WTC11 (cell line): ENCODE data around the gene LMTK2. TPM values are rescaled to one million over a fixed set of nuclear protein-coding genes. Genes with fewer than 3 reads are reported as not detected.

ENCODE experiments used
- ATAC-seq: fragments of 200-7000 bp; cut with Tn5 transposase; 2 replicates; pipeline ENCODE4 v1.10.0; 2021; ENCODE audit warnings: mild to moderate bottlenecking, moderate library complexity
- CTCF ChIA-PET: fragments of 300-600 bp; sonication (Branson Sonifier 250); formaldehyde crosslinking; loops from one replicate; lab custom pipeline; 2021; ENCODE audit warnings: antibody characterized with exemption; lab: Charles Lee
- POLR2A ChIA-PET: fragments of 350-600 bp; sonication (Branson Sonifier 250); formaldehyde crosslinking; loops from one replicate; lab custom pipeline; 2021; ENCODE audit warnings: antibody characterized with exemption; lab: Charles Lee
- DNase-seq: peaks from one replicate; pipeline ENCODE4 v3.0.0; 2021; ENCODE audit warnings: low spot score
- H3K27ac Mint-ChIP-seq: 2 replicates; pipeline ENCODE4 v1.8.0; 2021; ENCODE audit warnings: mixed read lengths
- H3K27me3 Mint-ChIP-seq: 2 replicates; pipeline ENCODE4 v1.8.0; 2021; ENCODE audit warnings: low read depth, mild to moderate bottlenecking, moderate library complexity, mixed read lengths
- H3K36me3 Mint-ChIP-seq: 2 replicates; pipeline ENCODE4 v1.8.0; 2021; ENCODE audit warnings: mixed read lengths
- H3K4me1 Mint-ChIP-seq: 2 replicates; pipeline ENCODE4 v1.8.0; 2022; ENCODE audit warnings: mixed read lengths
- H3K4me3 Mint-ChIP-seq: 2 replicates; pipeline ENCODE4 v1.8.0; 2021; ENCODE audit warnings: mild to moderate bottlenecking, moderate library complexity, mixed read lengths
- H3K9me3 Mint-ChIP-seq: 2 replicates; pipeline ENCODE4 v1.8.0; 2021; ENCODE audit warnings: mixed read lengths
- ATF1 ChIP-seq: sonication (generic); formaldehyde crosslinking; IDR thresholded peaks from 2 replicates; pipeline ENCODE4 v1.8.1; 2023; ENCODE audit warnings: mild to moderate bottlenecking, moderate library complexity, missing genetic modification reagents
- CBFB ChIP-seq: sonication (generic); formaldehyde crosslinking; IDR thresholded peaks from 2 replicates; pipeline ENCODE4 v1.8.1; 2022; ENCODE audit warnings: mild to moderate bottlenecking, low read depth, missing genetic modification reagents
- ELF4 ChIP-seq: sonication (generic); formaldehyde crosslinking; IDR thresholded peaks from 2 replicates; pipeline ENCODE4 v1.8.1; 2022; ENCODE audit warnings: low read depth, mild to moderate bottlenecking, moderate library complexity, missing genetic modification reagents
- ESRRA ChIP-seq: sonication (generic); formaldehyde crosslinking; IDR thresholded peaks from 2 replicates; pipeline ENCODE4 v1.8.1; 2022; ENCODE audit warnings: mild to moderate bottlenecking, missing genetic modification reagents, borderline replicate concordance
- ETV6 ChIP-seq: sonication (generic); formaldehyde crosslinking; IDR thresholded peaks from 2 replicates; pipeline ENCODE4 v1.8.1; 2022; ENCODE audit warnings: mild to moderate bottlenecking, missing genetic modification reagents
- HMGXB4 ChIP-seq: sonication (generic); formaldehyde crosslinking; IDR thresholded peaks from 2 replicates; pipeline ENCODE4 v1.8.1; 2023; ENCODE audit warnings: mild to moderate bottlenecking, moderate library complexity, missing genetic modification reagents
- JAZF1 ChIP-seq: fragments of 250-450 bp; sonication (Bioruptor Pico); IDR thresholded peaks from 2 replicates; pipeline ENCODE4 v1.9.0; 2021; ENCODE audit warnings: moderate library complexity, mild to moderate bottlenecking, inconsistent platforms
- JUN ChIP-seq: sonication (generic); formaldehyde crosslinking; IDR thresholded peaks from 2 replicates; pipeline ENCODE4 v1.8.0; 2023; ENCODE audit warnings: mild to moderate bottlenecking, missing genetic modification reagents
- MXD4 ChIP-seq: fragments of 250-450 bp; sonication (Bioruptor Pico); IDR thresholded peaks from 2 replicates; pipeline ENCODE4 v1.8.0; 2021; ENCODE audit warnings: mild to moderate bottlenecking, moderate library complexity, borderline replicate concordance
- MYBL2 ChIP-seq: sonication (generic); formaldehyde crosslinking; IDR thresholded peaks from 2 replicates; pipeline ENCODE4 v1.8.1; 2023; ENCODE audit warnings: mild to moderate bottlenecking, moderate library complexity, missing genetic modification reagents
- NR1H2 ChIP-seq: sonication (generic); formaldehyde crosslinking; IDR thresholded peaks from 2 replicates; pipeline ENCODE4 v1.9.0; 2021; ENCODE audit warnings: mild to moderate bottlenecking, moderate library complexity, missing genetic modification reagents
- OVOL2 ChIP-seq: fragments of 250-450 bp; sonication (Bioruptor Pico); IDR thresholded peaks from 2 replicates; pipeline ENCODE4 v1.9.0; 2021; ENCODE audit warnings: mild to moderate bottlenecking, borderline replicate concordance
- RORB ChIP-seq: fragments of 250-450 bp; sonication (Bioruptor Pico); IDR thresholded peaks from 2 replicates; pipeline ENCODE4 v1.9.0; 2021; ENCODE audit warnings: mild to moderate bottlenecking
- SMAD3 ChIP-seq: sonication (generic); formaldehyde crosslinking; IDR thresholded peaks from 2 replicates; pipeline ENCODE4 v1.8.0; 2022; ENCODE audit warnings: missing genetic modification reagents, mild to moderate bottlenecking, borderline replicate concordance
- TCF7 ChIP-seq: sonication (generic); formaldehyde crosslinking; IDR thresholded peaks from 2 replicates; pipeline ENCODE4 v1.8.0; 2022; ENCODE audit warnings: mild to moderate bottlenecking, low read depth, missing genetic modification reagents, moderate library complexity
- ZBTB21 ChIP-seq: sonication (generic); formaldehyde crosslinking; IDR thresholded peaks from 2 replicates; pipeline ENCODE4 v1.8.1; 2023; ENCODE audit warnings: mild to moderate bottlenecking, missing genetic modification reagents, borderline replicate concordance
- ZNF138 ChIP-seq: sonication (generic); formaldehyde crosslinking; conservative IDR thresholded peaks from 2 replicates; pipeline ENCODE4 v1.8.1; 2022; ENCODE audit warnings: mild to moderate bottlenecking, moderate library complexity, missing genetic modification reagents
- ZNF263 ChIP-seq: sonication (generic); formaldehyde crosslinking; IDR thresholded peaks from 2 replicates; pipeline ENCODE4 v1.8.1; 2022; ENCODE audit warnings: low read depth, mild to moderate bottlenecking, moderate library complexity, missing genetic modification reagents
- ZNF317 ChIP-seq: sonication (generic); formaldehyde crosslinking; IDR thresholded peaks from 2 replicates; pipeline ENCODE4 v1.8.1; 2023; ENCODE audit warnings: low read depth, mild to moderate bottlenecking, moderate library complexity, missing genetic modification reagents, borderline replicate concordance
- ZNF423 ChIP-seq: fragments of 250-450 bp; sonication (Bioruptor Pico); IDR thresholded peaks from 2 replicates; pipeline ENCODE4 v2.1.2; 2022; ENCODE audit warnings: mild to moderate bottlenecking, moderate library complexity
- ZNF425 ChIP-seq: fragments of 250-450 bp; sonication (Bioruptor Pico); conservative IDR thresholded peaks from 2 replicates; pipeline ENCODE4 v1.9.0; 2021; ENCODE audit warnings: mild to moderate bottlenecking
- total RNA-seq: library from RNA; stranded (reverse); gene quantifications from 3 replicates; pipeline ENCODE4 v1.2.3, GENCODE V29; 2021
- TF ChIP-seq, protein P1 (sequence below): sonication (generic); formaldehyde crosslinking; IDR thresholded peaks from 2 replicates; pipeline ENCODE4 v1.8.0; 2023; ENCODE audit warnings: missing genetic modification reagents, mild to moderate bottlenecking, borderline replicate concordance

Gene LMTK2
- total RNA-seq, 1 experiment from 2014 or later: 24.3 TPM

- no peak for TF ChIP-seq ZNF263 (CRISPR knock-in tag)
- no peak for TF ChIP-seq MXD4 (CRISPR knock-in tag)
- no peak for TF ChIP-seq NR1H2 (CRISPR knock-in tag)
- peak; percentile 83 for TF ChIP-seq ETV6 (CRISPR knock-in tag)
- peaks cover 23% of the 10 kb centered on the region for H3K4me1 Mint-ChIP-seq
- H3K9me3 Mint-ChIP-seq: no peaks in the 10 kb centered on the region
- no peak overlapping the region for H3K4me3 Mint-ChIP-seq
- H3K27ac Mint-ChIP-seq: no peak overlapping the region
- H3K27me3 Mint-ChIP-seq: no peaks in the 10 kb centered on the region
- no peak for DNase-seq
- no peak for ATAC-seq
- CTCF ChIA-PET: interaction anchor here (0.7 to 1.3 kb wide), 3 partner anchors 10 to 497 kb away, joined by 3 to 6 read pairs (median 3); no protein-coding TSS in a partner anchor
- no peaks in the 10 kb centered on the region; the same call in 1 of the 2 replicates for H3K36me3 Mint-ChIP-seq
- POLR2A ChIA-PET: interaction anchor here (0.6 kb wide), 1 partner anchor 16 kb away, joined by 4 read pairs; no protein-coding TSS in a partner anchor
Observed at GRCh38 chr7:98249106-98249505, 142.4 kb downstream of the LMTK2 start.

- peak overlapping the region; percentile 27; the same call in 1 of the 2 replicates for H3K27ac Mint-ChIP-seq
- peaks cover 23% of the 10 kb centered on the region for H3K4me1 Mint-ChIP-seq
- peak overlapping the region; percentile 96 for H3K4me3 Mint-ChIP-seq
- H3K27me3 Mint-ChIP-seq: no peaks in the 10 kb centered on the region
- CTCF ChIA-PET: interaction anchor here (0.6 to 1.4 kb wide), 7 partner anchors 10 to 230 kb away, joined by 3 to 7 read pairs (median 3); no protein-coding TSS in a partner anchor
- TF ChIP-seq ZNF317 (CRISPR knock-in tag): no peak
- TF ChIP-seq RORB (CRISPR knock-in tag): no peak
- TF ChIP-seq ZNF423 (CRISPR knock-in tag): no peak
- TF ChIP-seq ZBTB21 (CRISPR knock-in tag): no peak
- TF ChIP-seq ELF4: no peak
- TF ChIP-seq ZNF425 (CRISPR knock-in tag): no peak
- no peak for TF ChIP-seq MYBL2
- no peak for TF ChIP-seq ATF1 (CRISPR knock-in tag)
- no peak for TF ChIP-seq ESRRA (CRISPR knock-in tag)
- no peak for TF ChIP-seq TCF7
- no peak for TF ChIP-seq JAZF1
- TF ChIP-seq CBFB: no peak
- TF ChIP-seq ZNF138 (CRISPR knock-in tag): no peak
- TF ChIP-seq SMAD3 (CRISPR knock-in tag): no peak
- TF ChIP-seq MXD4 (CRISPR knock-in tag): no peak
- TF ChIP-seq, protein P1, sequence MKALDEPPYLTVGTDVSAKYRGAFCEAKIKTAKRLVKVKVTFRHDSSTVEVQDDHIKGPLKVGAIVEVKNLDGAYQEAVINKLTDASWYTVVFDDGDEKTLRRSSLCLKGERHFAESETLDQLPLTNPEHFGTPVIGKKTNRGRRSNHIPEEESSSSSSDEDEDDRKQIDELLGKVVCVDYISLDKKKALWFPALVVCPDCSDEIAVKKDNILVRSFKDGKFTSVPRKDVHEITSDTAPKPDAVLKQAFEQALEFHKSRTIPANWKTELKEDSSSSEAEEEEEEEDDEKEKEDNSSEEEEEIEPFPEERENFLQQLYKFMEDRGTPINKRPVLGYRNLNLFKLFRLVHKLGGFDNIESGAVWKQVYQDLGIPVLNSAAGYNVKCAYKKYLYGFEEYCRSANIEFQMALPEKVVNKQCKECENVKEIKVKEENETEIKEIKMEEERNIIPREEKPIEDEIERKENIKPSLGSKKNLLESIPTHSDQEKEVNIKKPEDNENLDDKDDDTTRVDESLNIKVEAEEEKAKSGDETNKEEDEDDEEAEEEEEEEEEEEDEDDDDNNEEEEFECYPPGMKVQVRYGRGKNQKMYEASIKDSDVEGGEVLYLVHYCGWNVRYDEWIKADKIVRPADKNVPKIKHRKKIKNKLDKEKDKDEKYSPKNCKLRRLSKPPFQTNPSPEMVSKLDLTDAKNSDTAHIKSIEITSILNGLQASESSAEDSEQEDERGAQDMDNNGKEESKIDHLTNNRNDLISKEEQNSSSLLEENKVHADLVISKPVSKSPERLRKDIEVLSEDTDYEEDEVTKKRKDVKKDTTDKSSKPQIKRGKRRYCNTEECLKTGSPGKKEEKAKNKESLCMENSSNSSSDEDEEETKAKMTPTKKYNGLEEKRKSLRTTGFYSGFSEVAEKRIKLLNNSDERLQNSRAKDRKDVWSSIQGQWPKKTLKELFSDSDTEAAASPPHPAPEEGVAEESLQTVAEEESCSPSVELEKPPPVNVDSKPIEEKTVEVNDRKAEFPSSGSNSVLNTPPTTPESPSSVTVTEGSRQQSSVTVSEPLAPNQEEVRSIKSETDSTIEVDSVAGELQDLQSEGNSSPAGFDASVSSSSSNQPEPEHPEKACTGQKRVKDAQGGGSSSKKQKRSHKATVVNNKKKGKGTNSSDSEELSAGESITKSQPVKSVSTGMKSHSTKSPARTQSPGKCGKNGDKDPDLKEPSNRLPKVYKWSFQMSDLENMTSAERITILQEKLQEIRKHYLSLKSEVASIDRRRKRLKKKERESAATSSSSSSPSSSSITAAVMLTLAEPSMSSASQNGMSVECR (CRISPR knock-in tag): no peak
- TF ChIP-seq HMGXB4: no peak
- TF ChIP-seq JUN (CRISPR knock-in tag): no peak
- no peak for TF ChIP-seq OVOL2 (CRISPR knock-in tag)
- DNase-seq: no peak
- ATAC-seq: no peak
- no peaks in the 10 kb centered on the region for H3K9me3 Mint-ChIP-seq
- no peaks in the 10 kb centered on the region; the same call in 1 of the 2 replicates for H3K36me3 Mint-ChIP-seq
- POLR2A ChIA-PET: no interaction called here
Observed at GRCh38 chr7:98250789-98251188, 144.1 kb downstream of the LMTK2 start.
